GM12872 (cell line): ENCODE data around the gene CTXN2.

Experiments
- CTCF ChIP-seq: IDR thresholded peaks from 3 replicates; pipeline ENCODE4 v1.5.1; 2011; ENCODE audit warnings: low read depth, mild to moderate bottlenecking, low read length, moderate library complexity; ENCODE audit not compliant: insufficient read depth

Gene CTXN2

GRCh38 chr15:48221885-48222284 lies 30.4 kb downstream of the CTXN2 start:
- no peak for TF ChIP-seq CTCF

GRCh38 chr15:48222627-48223026 lies 31.2 kb downstream of the CTXN2 start:
- TF ChIP-seq CTCF, result no peak

- TF ChIP-seq CTCF, result no peak
Observed at GRCh38 chr15:48225771-48226170, 34.3 kb downstream of the CTXN2 start.

GRCh38 chr15:48230498-48230897 lies 39.0 kb downstream of the CTXN2 start:
- TF ChIP-seq CTCF, result no peak

GRCh38 chr15:48233246-48233645 lies 41.8 kb downstream of the CTXN2 start:
- no peak for TF ChIP-seq CTCF

- TF ChIP-seq CTCF, result no peak
Observed at GRCh38 chr15:48239334-48239733, 47.9 kb downstream of the CTXN2 start.

- TF ChIP-seq CTCF, result no peak
Observed at GRCh38 chr15:48242015-48242414, 50.5 kb downstream of the CTXN2 start.

- no peak for TF ChIP-seq CTCF
Observed at GRCh38 chr15:48242535-48242934, 51.1 kb downstream of the CTXN2 start.
